Measurements from ENCODE around the gene SPRN.
"Not testable (repeated sequence)": the region's sequence is repeated elsewhere in the genome, so short reads cannot be mapped to it uniquely, and the experiment has no call there.

The SPRN gene

DNA sequence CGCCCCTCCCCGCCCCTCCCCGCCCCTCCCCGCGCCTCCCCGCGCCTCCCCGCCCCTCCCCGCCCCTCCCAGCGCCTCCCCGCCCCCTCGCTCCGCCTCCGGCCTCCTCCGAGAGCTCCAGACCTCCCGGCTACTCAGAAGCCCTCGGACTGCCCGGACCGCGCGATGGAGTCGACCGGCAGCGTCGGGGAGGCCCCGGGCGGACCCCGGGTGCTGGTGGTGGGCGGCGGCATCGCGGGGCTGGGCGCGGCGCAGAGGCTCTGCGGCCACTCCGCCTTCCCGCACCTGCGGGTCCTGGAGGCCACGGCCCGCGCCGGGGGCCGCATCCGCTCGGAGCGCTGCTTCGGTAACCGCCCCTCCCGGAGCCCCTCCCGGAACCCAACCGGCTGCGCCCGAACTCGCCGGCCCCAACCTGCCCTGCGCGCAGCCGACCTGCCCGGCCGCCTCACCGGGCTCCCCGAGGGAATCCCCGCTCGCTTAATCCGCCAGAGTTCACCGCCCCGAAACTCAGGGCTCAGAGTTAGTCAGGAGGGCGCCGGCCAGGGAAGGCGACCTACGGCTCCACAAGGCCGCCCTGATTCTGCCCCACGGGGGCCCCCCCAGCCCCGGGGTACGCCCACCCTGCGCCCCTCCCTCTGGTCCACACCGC is 45.1 kb downstream of the SPRN start, which contains the start of gene PAOX:
Gene PAOX (plus strand): TSS at position 111 of the 649 bp plus-strand sequence. CDS start 55 bp downstream, at position 166.
- H3K27ac ChIP-seq: peak within 1 kb of the TSS; percentile 64 to 95
- no peak for DNase-seq (ENCODE audit: low spot score)
- TF ChIP-seq, protein P1, sequence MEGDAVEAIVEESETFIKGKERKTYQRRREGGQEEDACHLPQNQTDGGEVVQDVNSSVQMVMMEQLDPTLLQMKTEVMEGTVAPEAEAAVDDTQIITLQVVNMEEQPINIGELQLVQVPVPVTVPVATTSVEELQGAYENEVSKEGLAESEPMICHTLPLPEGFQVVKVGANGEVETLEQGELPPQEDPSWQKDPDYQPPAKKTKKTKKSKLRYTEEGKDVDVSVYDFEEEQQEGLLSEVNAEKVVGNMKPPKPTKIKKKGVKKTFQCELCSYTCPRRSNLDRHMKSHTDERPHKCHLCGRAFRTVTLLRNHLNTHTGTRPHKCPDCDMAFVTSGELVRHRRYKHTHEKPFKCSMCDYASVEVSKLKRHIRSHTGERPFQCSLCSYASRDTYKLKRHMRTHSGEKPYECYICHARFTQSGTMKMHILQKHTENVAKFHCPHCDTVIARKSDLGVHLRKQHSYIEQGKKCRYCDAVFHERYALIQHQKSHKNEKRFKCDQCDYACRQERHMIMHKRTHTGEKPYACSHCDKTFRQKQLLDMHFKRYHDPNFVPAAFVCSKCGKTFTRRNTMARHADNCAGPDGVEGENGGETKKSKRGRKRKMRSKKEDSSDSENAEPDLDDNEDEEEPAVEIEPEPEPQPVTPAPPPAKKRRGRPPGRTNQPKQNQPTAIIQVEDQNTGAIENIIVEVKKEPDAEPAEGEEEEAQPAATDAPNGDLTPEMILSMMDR (IDR thresholded peaks at IDR 0.05): no peak
- H3K4me3 ChIP-seq: peak within 1 kb of the TSS; percentile 99

DNA sequence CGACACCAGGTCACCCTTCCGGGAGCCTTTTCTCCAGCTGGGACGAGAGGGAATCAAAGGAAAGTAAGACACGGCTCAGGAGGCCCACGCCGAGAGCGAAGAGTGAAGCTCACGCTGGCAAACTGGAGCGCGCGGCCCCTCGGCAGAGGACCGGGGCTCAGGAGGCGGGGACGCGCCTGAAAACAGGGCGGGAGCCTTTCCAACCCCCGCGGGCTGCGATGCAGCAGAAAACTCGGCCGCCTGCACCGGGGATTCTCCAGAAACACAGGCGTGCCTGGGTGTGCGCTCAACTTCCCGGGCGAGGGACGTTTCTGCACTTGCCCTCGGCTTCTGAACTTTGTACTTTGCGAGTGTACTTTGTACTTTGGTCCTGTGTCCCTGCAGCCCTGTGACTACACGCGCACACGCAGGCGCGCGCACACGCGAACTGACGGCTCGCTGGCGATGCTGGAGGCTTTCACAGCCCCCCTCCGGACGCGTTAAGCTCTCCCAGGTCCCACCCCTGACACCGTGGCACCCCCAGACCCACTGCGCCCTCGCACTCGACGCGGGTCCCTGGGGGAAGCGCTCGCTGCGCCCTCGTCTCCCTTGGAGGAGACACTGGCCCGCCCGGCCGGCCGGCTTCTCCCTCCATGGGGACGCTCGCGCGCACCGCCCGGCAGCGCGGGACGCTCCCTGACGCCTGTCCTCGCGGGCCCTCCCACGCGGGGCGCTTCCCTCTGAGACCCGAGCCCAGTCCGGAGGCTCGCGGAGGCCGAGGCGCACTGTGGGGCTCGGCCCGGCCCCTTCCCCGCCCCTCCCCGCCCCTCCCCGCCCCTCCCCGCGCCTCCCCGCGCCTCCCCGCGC is 46.0 kb downstream of the SPRN start:
- peak; percentile 85 for DNase-seq (ENCODE audit: low spot score)
- peak overlapping the region; percentile 64 to 95 for H3K27ac ChIP-seq

DNA sequence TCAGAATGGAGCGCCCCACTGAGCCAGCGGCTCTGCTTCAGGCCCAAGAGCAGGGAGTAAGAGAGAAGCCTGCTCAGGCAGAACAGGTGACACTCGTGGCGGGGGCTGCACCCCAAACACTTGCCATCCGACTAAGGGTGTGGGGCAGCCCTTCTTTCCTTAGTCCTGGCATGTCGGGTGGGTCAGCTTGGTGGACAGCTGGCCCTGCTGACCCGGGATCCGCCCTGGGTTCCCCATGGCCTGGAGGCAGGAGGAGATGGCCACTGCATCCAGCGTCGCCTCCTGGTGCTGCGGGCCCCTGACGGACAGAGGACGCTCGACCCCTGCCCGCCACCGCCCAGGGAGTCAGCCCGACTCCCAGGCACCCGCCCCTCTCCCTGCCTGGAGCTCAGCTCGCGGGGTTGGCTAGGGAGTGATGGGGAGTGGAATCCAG is 46.6 kb downstream of the SPRN start:
- Histone ChIP-seq H3K4me3 (peak overlapping the region; percentile 99), H3K27ac (peak overlapping the region; percentile 64 to 95)
- TF ChIP-seq, protein P1 (IDR thresholded peaks at IDR 0.05): no peak
- no peak for DNase-seq (ENCODE audit: low spot score)

More for the DNA sequence above, 46.0 kb downstream of the SPRN start:
- TF ChIP-seq, protein P1 (IDR thresholded peaks at IDR 0.05): no peak
- peak overlapping the region; percentile 99 for H3K4me3 ChIP-seq

DNA sequence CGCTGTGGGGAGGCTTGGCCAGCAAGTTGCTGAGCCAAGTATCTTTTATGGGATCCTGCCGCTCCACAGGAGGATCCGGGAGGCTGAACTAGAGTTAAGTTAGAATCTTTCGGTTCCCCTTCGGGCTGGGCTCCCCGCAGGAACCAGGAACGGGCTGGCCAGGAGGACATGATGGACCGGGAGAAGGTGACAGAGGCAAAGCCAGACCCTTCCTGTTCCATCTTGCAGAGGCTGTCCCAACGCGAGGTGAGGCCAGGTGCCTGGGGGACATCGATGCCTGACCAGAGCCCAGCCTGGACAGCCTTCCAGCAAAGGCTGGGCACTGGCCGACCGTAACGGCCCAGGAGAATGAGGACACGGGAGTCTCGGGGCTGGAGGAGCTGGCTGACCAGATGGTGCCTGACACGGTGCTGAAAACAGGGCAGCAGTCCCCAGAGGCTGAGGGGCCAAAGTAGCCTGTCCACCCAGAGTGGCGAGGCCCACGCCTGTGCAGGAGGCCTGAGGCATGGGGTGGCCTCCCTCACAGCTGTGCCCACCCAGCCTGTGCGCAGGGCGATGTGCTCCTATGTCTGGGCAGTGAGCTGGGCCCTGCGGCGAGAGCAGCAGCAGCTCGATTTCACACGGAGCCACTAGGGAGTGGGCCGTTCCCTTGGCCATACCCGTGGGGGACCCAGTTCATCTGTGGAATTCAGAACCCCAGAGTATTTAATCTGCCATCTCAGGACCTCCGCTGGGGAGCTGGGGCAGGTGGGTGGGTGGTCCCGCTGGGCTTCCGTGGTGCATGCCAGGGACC is 47.2 kb downstream of the SPRN start:
- no peak for DNase-seq (ENCODE audit: low spot score)
- H3K27ac ChIP-seq: peak overlapping the region in 1 of 2 donors; percentile 95
- H3K4me3 ChIP-seq: no peak overlapping the region
- TF ChIP-seq, protein P1 (IDR thresholded peaks at IDR 0.05): no peak

DNA sequence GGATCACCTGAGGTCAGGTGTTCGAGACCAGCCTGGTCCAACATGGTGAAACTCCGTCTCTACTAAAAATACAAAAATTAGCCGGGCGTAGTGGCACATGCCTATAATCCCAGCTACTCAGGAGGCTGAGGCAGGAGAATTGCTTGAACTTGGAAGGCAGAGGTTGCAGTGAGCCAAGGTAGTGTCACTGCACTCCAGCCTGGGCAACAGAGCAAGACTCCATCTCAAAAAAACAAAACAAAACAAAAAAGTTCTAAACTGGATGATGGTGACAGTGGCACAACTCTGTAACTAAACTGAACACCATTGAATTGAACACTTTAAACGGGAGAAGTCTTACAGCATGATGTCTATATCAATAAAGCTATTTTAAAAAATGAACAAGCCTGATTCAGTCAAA is 48.2 kb downstream of the SPRN start:
- not testable (repeated sequence) for DNase-seq (ENCODE audit: low spot score); H3K27ac ChIP-seq; H3K4me3 ChIP-seq

DNA sequence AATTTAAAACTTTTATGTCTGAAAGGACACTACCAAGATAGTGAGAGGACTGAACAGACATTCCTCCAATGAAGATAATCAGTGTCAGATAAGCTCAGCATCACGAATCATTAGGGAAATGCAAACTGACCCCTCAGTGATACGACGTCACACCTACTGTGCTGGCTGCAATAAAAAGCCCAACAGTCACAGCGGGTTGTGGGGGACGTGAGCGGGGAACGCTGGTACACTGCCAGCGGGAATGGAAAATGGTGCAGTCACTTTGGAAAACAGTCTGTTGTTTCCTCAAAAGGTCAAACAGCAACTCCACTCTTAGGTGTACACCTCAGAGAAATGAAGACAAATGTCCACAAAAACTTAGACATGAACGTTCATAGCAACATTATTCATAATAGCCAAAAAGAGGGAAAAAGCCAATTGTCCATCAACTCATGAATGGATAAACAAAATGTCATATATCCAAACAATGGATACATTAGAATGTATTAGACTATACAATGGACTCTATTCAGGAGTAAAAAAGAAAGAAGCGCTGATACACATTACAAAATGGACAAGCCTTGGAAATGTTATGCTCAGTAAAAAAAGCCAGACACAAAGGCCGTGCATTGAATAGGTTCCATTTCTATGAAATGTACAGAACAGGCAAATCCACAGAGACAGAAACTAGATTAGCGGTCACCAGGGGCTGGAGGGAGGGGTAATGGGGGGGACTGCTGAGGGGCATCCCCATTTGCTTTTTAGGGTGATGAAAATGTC is 48.9 kb downstream of the SPRN start:
- H3K4me3 ChIP-seq: no peak overlapping the region
- TF ChIP-seq, protein P1 (IDR thresholded peaks at IDR 0.05): no peak
- no peak for DNase-seq (ENCODE audit: low spot score)
- no peak overlapping the region for H3K27ac ChIP-seq
